Keratinocyte (primary cell): Measurements from ENCODE around the gene EPHA6. TPM values are rescaled to one million over a fixed set of nuclear protein-coding genes. Genes with fewer than 3 reads are reported as not detected.

Experiments used
- DNase-seq: peaks from one replicate; pipeline ENCODE4 v3.0.0-alpha.2; 2011; ENCODE audit warnings: low read depth, missing footprints, low spot score
- FAIRE-seq: peaks from 2 replicates; lab custom pipeline; 2011; peaks lifted over from hg19 to GRCh38; lab: Jason Lieb, UNC
- H2AFZ ChIP-seq: 2 replicates; pipeline ENCODE4 v1.6.0; 2012; ENCODE audit warnings: low read length, control low read depth, inconsistent platforms; ENCODE audit not compliant: control insufficient read depth
- H3K27ac ChIP-seq: 2 replicates; pipeline ENCODE4 v1.5.1; 2011; ENCODE audit warnings: low read length; ENCODE audit not compliant: control insufficient read depth, insufficient read depth
- H3K27me3 ChIP-seq: 3 replicates; pipeline ENCODE4 v1.6.0; 2011; ENCODE audit warnings: low read length; ENCODE audit not compliant: control insufficient read depth, insufficient read depth; ENCODE audit errors: extremely low read depth
- H3K36me3 ChIP-seq, 2 experiments: 2 replicates in 1 of 2; 3 replicates in 1 of 2; pipeline ENCODE4 v1.5.1; 2011; ENCODE audit warnings: low read length in 2 of 2, mild to moderate bottlenecking in 1 of 2; ENCODE audit not compliant: control insufficient read depth in 2 of 2, insufficient read depth in 2 of 2; ENCODE audit errors: extremely low read depth in 1 of 2
- H3K4me1 ChIP-seq: 3 replicates; pipeline ENCODE4 v1.5.1; 2011; ENCODE audit warnings: low read length; ENCODE audit not compliant: control insufficient read depth, insufficient read depth; ENCODE audit errors: extremely low read depth
- H3K4me2 ChIP-seq: 3 replicates; pipeline ENCODE4 v1.6.0; 2011; ENCODE audit warnings: low read depth, low read length; ENCODE audit not compliant: control insufficient read depth, insufficient read depth; ENCODE audit errors: extremely low read depth
- H3K4me3 ChIP-seq, 3 experiments: fragments of 200-600 bp in 1 of 3; sonication (generic) in 1 of 3; 2 replicates in 2 of 3; 3 replicates in 1 of 3; pipeline ENCODE4 v1.5.1; 2011 to 2016; ENCODE audit warnings: low read length in 3 of 3, mild to moderate bottlenecking in 3 of 3, control low read depth in 2 of 3, inconsistent platforms in 1 of 3, low read depth in 1 of 3, mixed read lengths in 1 of 3, mixed run types in 1 of 3, moderate library complexity in 1 of 3; ENCODE audit not compliant: control insufficient read depth in 2 of 3, insufficient read depth in 2 of 3; ENCODE audit errors: extremely low read depth in 1 of 3
- H3K79me2 ChIP-seq: 2 replicates; pipeline ENCODE4 v1.6.0; 2012; ENCODE audit warnings: low read length; ENCODE audit not compliant: control insufficient read depth, insufficient read depth
- H3K9ac ChIP-seq: 3 replicates; pipeline ENCODE4 v1.6.0; 2011; ENCODE audit warnings: low read length; ENCODE audit not compliant: control insufficient read depth, insufficient read depth; ENCODE audit errors: extremely low read depth
- H3K9me1 ChIP-seq: 3 replicates; pipeline ENCODE4 v1.6.0; 2011; ENCODE audit warnings: low read length; ENCODE audit not compliant: control insufficient read depth, insufficient read depth; ENCODE audit errors: extremely low read depth
- H3K9me3 ChIP-seq: 2 replicates; pipeline ENCODE4 v1.5.1; 2012; ENCODE audit warnings: low read depth, low read length; ENCODE audit not compliant: control insufficient read depth
- H4K20me1 ChIP-seq: 3 replicates; pipeline ENCODE4 v1.6.0; 2011; ENCODE audit warnings: low read length; ENCODE audit not compliant: control insufficient read depth, insufficient read depth; ENCODE audit errors: extremely low read depth
- EZH2 ChIP-seq: IDR thresholded peaks from one replicate; pipeline ENCODE4 v1.6.1; 2012; ENCODE audit warnings: inconsistent platforms, mild to moderate bottlenecking, low read length, moderate library complexity
- dilution Hi-C: fragments of 300-500 bp; cut with MboI; formaldehyde crosslinking; loops from one replicate; pipeline ENCODE4 v1.7.0; 2020; ENCODE audit warnings: low sequenced_read_pairs; ENCODE audit not compliant: extremely low pct_ligation_motif_present
- polyA plus RNA-seq, 5 experiments: library from polyadenylated mRNA; depleted of rRNA in 3 of 5; stranded (reverse) in 3 of 5; stranded (forward) in 1 of 5; unstranded in 1 of 5; fragments of >200 nt; gene quantifications; 1 replicate in 1 of 5; 2 replicates in 3 of 5; 3 replicates in 1 of 5; pipeline versions ENCODE4 v1.2.1 to v1.2.3, GENCODE V29; 2011 to 2012; ENCODE audit warnings: missing spikeins in 2 of 5, low read depth in 1 of 5, low replicate concordance in 1 of 5
- TF ChIP-seq, protein P1 (sequence below), 3 experiments: IDR thresholded peaks in 1 of 3; conservative IDR thresholded peaks in 1 of 3; optimal IDR thresholded peaks in 1 of 3; 2 replicates in 2 of 3; 3 replicates in 1 of 3; pipeline versions ENCODE3 to v1.5.1; 2011; ENCODE audit warnings: low read length in 3 of 3, mild to moderate bottlenecking in 3 of 3, moderate library complexity in 2 of 3, control low read depth in 1 of 3, inconsistent platforms in 1 of 3; ENCODE audit not compliant: insufficient read depth in 2 of 3; ENCODE audit errors: extremely low read depth in 1 of 3

The EPHA6 gene
- polyA plus RNA-seq, 1 donor (not counting 4 experiments of a cell fraction or from before 2014, with no cell fraction given): not detected

DNA sequence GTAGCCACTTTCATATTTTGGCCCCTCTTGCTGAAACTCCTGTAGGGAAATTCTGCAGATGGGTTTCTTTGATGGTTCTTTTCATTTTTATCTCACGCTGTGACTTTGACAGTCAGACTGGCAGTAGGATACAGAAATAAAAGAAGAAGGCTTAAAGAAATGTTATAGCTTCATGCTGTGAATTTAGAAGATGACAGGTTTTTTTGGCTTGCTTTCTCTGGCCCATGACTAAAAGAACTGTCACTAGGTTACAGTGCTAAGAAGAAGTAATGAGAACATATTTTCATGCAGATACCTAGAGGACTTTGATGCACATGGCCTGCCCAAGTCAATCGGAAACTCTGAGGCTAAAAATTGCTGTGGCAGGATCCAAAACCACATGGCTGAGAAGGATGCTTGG is 334.5 kb downstream of the EPHA6 start:
- Histone ChIP-seq H3K79me2 (no peaks in the 10 kb centered on the region), H2AFZ (no peak overlapping the region), H3K9me3 (no peaks in the 10 kb centered on the region), H3K27ac (no peak overlapping the region), H3K4me3 (no peak overlapping the region), H3K36me3 (no peaks in the 10 kb centered on the region), H3K9ac (no peak overlapping the region), H4K20me1 (no peaks in the 10 kb centered on the region), H3K9me1 (no peaks in the 10 kb centered on the region), H3K4me1 (no peaks in the 10 kb centered on the region), H3K4me2 (no peak overlapping the region), H3K27me3 (no peaks in the 10 kb centered on the region)
- FAIRE-seq (no peak), DNase-seq (no peak)
- dilution Hi-C loops: no loop called here
- no peak for TF ChIP-seq EZH2
- TF ChIP-seq, protein P1, sequence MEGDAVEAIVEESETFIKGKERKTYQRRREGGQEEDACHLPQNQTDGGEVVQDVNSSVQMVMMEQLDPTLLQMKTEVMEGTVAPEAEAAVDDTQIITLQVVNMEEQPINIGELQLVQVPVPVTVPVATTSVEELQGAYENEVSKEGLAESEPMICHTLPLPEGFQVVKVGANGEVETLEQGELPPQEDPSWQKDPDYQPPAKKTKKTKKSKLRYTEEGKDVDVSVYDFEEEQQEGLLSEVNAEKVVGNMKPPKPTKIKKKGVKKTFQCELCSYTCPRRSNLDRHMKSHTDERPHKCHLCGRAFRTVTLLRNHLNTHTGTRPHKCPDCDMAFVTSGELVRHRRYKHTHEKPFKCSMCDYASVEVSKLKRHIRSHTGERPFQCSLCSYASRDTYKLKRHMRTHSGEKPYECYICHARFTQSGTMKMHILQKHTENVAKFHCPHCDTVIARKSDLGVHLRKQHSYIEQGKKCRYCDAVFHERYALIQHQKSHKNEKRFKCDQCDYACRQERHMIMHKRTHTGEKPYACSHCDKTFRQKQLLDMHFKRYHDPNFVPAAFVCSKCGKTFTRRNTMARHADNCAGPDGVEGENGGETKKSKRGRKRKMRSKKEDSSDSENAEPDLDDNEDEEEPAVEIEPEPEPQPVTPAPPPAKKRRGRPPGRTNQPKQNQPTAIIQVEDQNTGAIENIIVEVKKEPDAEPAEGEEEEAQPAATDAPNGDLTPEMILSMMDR (optimal IDR thresholded peaks at IDR 0.05 in 1 of 3, IDR thresholded peaks at IDR 0.05 in 1 of 3, conservative IDR thresholded peaks at IDR 0.05 in 1 of 3; ENCODE audit: extremely low read depth in 1 of 3, insufficient read depth in 2 of 3, low read length in 3 of 3): no peak

DNA sequence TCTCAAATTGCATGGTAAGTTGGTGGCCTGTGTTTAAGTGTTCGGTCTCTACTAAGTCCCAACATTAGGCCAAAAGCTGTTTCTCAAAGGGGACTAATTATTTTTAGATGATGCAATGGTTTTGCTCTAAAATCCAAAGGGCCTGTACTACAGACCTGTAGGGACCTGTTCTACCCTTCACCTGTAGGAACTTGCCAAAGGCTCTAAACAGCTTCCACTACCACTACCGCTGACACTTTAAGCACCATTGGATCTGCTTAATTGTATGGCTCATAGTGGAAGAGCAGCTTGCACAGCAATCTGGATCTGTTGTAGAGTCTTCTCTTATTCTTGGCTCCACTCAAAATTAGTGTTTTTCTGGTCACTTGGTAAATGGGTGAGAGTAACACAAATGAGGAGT is 346.8 kb downstream of the EPHA6 start:
- no peak overlapping the region for H3K4me3 ChIP-seq
- H3K36me3 ChIP-seq: no peaks in the 10 kb centered on the region
- H4K20me1 ChIP-seq: no peaks in the 10 kb centered on the region
- DNase-seq (no peak), FAIRE-seq (no peak)
- no peaks in the 10 kb centered on the region for H3K9me1 ChIP-seq
- H3K4me2 ChIP-seq: no peak overlapping the region
- dilution Hi-C loops: no loop called here
- H3K27ac ChIP-seq: no peak overlapping the region
- H3K4me1 ChIP-seq: no peaks in the 10 kb centered on the region
- no peaks in the 10 kb centered on the region for H3K9me3 ChIP-seq
- H3K9ac ChIP-seq: no peak overlapping the region
- TF ChIP-seq, protein P1 (optimal IDR thresholded peaks at IDR 0.05 in 1 of 3, IDR thresholded peaks at IDR 0.05 in 1 of 3, conservative IDR thresholded peaks at IDR 0.05 in 1 of 3; ENCODE audit: extremely low read depth in 1 of 3, insufficient read depth in 2 of 3, low read length in 3 of 3): no peak
- no peak for TF ChIP-seq EZH2
- no peak overlapping the region for H2AFZ ChIP-seq
- no peaks in the 10 kb centered on the region for H3K27me3 ChIP-seq
- no peaks in the 10 kb centered on the region for H3K79me2 ChIP-seq
